HCEC 1CT (cell line): ENCODE data around the gene BRMS1.
"Not testable (repeated sequence)": the region's sequence is repeated elsewhere in the genome, so short reads cannot be mapped to it uniquely, and the experiment has no call there.

ENCODE experiments used
- DNase-seq: peaks from one replicate; pipeline ENCODE4 v3.0.0-alpha.2; 2017

BRMS1 gene

DNA sequence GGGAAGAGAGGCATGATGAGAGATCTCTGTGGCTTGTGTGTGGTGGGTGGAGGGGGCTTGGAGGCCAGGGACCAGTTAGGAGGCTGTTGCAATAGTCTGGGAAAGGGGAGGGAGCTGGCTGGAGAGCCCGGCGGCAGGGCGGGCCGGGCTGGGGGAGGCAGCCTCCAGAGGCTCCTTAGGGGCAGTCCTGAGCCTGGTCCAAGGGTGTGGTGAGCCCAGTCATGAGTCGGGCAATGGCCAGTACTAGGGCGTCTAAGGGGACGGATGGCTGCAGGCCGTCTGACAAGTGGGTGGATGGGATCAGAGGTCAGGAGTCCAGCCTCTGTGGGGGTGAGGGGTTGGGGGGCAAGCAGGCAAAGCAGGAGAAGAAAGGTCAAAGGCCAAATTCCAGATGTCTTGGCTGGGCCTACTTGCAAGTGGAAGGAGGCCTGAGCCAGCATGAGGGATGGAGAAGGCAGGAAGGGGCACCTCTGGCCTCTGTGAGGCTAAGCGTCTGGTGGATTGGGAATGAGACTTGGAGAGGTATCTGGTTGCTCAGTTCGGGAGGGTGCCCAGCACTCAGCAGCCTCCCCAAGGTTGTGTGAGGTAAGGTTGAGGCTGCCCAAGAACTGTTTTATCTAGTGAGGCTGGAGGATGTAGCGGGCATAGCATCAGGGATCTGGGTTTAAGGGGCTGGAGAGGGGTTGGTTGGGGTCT, 22.0 kb downstream of the BRMS1 start:
- DNase-seq: peak; percentile 43

DNA sequence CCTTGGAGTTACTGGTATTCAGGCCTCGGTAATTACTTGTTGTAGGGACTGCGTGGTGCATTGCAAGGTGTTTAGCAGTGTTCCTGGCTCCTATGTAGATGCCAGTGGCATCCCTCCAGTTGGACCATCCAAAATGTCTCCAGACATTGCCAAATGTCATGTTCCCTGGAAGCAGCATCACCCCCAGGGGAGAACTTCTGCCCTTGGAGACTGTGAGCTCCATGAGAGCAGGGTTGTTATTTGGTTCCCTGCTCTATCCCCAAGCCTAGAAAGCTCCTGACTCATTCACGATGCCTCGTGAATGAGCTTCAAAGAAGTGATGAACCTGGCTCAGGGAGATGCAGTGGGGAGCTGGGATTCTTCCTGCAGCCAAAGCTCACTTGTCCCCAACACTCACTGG, 23.3 kb downstream of the BRMS1 start:
- DNase-seq: no peak

DNA sequence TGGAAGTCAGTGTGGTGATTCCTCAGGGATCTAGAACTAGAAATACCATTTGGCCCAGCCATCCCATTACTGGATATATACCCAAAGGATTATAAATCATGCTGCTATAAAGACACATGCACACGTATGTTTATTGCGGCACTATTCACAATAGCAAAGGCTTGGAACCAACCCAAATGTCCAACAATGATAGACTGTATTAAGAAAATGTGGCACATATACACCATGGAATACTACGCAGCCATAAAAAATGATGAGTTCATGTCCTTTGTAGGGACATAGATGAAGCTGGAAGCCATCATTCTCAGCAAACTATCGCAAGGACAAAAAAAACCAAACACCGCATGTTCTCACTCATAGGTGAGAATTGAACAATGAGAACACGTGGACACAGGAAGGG, 24.2 kb downstream of the BRMS1 start:
- DNase-seq: not testable (repeated sequence)

DNA sequence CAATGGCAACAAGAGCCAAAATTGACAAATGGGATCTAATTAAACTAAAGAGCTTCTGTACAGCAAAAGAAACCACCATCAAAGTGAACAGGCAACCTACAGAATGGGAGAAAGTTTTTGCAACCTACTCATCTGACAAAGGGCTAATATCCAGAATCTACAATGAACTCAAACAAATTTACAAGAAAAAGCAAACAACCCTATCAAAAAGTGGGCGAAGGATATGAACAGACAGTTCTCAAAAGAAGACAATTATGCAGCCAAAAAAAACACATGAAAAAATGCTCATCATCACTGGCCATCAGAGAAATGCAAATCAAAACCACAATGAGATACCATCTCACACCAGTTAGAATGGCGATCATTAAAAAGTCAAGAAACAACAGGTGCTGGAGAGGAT, 24.6 kb downstream of the BRMS1 start:
- not testable (repeated sequence) for DNase-seq

DNA sequence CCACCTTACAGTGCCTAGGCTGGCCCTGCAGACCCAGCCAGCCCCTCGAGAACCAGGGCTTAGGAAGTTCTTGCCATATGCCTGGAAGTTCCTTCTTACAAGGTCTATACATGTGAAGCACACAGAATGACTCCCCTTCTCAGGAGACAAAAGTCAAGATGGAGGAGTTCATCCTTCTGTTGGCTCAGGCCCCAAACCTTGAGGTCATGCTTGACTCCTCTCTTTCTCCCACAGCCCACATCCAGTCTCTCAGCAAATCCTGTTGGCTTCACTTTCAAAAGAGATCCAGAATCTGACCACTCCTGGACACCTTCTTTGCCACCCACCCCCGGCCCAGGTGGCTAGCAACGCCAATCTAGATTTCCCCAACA, 26.3 kb downstream of the BRMS1 start:
- no peak for DNase-seq

DNA sequence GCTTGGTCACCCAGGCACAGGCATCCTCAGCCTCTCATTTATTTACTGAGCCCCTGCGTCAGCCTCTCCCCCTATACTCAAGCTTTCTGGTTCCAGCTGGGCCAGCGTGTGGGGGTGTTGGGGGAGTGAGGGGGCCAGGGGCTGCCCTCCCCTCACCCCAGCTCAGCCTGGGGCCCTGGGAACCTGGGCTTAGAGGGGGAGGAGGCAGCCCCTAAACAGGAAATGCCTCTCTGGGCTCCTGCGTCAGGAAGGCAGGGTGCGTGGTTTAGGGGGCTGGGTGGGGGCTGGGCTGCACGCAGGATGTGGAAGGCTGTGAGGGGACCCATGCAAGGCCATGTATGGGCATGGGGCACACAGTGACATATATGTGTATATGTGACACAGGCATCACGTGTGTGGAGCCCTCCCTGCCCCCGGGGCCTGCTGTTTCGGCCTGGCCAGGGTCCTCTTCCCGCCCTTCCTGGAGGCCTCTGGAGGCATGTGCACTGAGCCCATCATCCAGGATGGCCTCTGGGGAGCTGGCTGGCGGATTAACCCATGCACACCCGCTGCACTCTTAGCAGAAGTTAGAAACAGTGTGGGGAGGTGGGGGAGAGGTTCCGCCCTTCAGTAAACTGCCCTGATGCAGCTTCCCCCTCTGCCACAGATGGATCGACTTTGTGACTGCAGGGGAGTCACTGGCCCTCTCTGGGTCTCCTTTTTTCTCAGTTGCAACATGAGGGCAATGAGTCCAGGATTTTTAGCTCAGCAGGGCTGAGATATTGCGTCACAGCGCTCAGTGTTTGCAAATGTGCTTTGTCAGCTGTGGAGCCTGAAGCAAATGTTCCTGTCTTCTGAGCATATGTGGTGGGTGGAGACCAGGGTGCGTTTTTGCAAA, 26.9 kb downstream of the BRMS1 start:
- peak; percentile 90 for DNase-seq

DNA sequence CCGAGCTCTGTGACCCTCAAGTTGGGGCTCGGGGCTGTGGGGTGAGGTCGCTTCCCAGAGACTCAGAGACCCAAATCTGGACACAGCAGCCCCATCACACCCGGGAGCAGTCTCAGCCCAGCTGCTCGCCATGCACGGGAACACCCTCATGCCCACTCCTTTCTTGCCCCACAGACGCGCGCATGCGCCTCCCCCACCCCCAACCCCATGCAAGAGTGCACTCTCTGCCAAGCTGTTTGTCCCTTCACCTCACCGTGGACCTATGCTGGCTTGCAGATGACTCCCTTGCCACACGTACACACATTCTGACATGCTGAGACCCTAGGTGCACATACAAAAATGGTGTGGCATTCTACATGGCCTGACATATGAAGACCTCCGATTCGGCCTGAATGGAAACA, 27.6 kb downstream of the BRMS1 start:
- peak; percentile 60 for DNase-seq

DNA sequence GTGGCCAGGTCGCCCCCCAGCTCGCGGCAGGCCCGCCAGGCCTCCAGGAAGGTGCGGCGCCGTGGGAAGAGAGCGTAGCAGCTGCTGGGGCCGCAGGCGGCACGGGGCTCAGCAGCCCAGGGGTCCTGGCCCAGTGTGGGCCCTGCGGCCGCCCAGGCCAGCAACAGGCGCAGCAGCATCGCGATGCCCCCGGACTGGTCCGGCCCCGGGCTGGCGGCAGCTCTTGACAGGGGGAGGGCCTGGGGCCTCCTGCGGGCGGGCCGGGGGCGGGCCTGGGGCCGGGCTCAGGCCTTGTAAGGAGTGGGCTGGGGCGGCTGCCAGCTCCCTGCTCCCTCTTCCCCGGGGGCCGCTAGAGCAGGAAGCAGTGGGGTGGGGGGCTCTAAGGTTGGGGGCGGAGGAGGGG, 28.1 kb downstream of the BRMS1 start, which contains the start of gene CD248:
CD248 (minus strand) TSS at position 196 of the 403 bp plus-strand sequence; CDS start at position 179, 17 bp downstream.
- peak; percentile 71 for DNase-seq

DNA sequence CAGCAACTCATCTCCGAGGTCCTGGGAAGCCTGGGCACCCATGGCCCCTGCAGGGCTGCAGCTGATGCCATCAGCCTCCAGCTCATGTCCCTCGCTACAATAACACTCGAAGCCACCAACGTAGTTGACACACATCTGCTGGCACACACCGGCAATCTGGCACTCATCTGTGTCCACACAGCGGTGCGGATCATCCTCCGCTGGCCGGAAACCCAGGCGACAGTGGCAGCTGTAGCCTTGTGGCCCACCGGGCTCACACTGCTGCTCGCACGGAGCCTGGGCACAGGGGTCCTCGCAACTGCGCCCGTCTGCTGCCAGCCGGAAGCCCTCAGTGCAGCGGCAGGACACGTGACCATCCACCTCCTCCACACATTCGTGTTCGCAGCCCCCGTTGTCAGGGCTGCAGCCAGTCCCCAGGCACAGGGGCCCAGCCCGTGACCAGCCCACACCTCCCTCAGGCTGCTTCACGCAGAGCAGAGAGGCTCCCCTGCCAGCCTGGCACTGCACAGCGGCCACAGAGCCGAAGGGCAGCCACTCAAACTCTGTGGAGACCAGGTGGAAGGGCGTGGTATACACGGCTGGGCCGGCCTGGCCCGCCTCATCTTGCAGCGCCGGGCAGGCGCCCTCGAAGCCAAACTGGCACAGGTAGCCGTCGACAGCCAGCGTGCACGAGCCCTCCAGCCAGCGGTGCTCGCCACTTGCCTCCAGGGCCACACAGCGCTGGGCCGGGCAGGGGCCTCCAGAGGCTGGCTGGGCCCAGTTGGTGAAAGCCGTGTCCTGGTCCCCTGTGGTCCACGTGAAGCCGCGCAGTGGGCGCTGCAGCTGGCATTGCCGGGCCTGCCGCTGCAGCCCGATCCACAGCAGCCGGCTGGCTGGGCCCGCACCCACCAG, 28.7 kb downstream of the BRMS1 start:
- DNase-seq: peak; percentile 8

DNA sequence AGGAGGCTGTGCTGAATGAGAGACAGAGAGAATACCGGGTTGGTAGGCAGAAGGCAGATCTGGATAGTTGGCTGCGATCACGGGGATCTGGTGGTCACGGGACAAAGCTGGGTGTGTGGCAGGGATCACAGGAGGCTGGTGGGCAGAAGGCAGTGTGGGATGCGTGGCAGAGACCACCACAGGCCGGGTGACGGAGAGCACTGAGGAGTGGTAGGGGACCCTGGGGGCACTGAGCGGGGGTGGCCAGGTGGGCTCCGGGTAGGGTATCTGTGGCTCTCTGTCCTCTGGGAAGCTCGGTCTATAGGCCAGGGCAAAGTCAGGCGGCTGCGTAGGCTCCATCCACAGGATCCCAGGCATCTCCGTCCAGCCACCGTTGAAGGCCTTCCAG, 29.4 kb downstream of the BRMS1 start:
- DNase-seq: no peak

DNA sequence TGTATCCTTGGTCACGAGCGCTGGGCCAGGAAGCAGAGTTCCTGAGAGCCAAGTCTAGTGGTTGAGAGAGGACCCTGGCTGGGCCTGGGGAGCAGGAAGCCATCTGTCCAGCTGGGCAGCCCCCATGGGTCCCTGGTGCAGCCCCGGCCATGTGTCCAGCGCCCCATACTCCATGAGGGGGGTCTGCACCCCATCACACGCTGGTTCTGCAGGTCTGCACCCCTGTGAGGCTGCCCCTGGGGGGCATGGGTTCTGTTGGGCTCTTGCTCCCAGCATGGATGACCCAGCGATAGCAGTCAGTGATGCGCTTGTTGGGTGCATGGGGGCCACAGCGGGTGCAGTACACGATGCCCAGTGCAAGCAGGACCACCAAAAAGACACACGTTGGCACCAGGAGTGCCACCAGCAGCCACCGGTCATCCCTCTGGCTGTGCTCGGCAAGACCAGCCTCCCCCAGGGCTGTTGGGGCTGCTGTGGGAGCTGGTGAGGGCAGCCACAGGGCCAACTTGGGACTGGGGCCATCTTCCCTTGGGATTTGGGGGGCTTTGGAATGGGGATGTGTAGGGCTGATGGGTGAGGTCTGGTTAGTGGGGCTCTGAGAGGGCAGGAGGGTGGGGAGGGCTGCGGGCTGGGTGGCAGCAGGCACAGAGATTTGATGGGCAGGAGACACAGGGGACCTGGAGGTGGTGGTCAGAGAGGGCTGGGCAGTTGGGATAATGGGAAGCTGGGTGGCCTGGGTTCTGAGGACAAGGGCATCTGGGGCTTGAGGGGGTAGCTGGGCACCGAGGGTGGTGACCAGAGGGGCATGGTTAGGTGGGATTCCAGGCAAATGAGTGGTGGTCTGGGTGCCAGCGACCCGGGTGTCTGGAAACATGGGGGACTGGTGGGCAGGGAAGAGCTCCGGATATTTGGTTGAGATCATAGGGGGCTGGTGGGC, 30.1 kb downstream of the BRMS1 start:
- no peak for DNase-seq

DNA sequence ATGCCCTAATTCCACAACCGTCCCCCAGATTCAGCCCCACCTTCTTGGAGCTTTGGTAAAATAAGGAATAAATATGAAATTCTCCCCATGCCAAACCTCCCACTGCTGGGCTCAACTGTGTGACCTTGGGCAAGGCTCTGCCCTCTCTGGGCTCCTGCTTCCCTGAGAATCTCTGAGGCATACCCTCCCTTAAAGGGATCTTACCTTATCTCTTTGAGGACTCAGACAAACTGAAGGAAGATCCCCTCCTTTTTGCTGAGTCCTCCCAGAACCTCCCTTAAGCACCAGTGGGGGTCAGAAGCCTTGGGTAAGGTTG, 30.8 kb downstream of the BRMS1 start:
- no peak for DNase-seq

DNA sequence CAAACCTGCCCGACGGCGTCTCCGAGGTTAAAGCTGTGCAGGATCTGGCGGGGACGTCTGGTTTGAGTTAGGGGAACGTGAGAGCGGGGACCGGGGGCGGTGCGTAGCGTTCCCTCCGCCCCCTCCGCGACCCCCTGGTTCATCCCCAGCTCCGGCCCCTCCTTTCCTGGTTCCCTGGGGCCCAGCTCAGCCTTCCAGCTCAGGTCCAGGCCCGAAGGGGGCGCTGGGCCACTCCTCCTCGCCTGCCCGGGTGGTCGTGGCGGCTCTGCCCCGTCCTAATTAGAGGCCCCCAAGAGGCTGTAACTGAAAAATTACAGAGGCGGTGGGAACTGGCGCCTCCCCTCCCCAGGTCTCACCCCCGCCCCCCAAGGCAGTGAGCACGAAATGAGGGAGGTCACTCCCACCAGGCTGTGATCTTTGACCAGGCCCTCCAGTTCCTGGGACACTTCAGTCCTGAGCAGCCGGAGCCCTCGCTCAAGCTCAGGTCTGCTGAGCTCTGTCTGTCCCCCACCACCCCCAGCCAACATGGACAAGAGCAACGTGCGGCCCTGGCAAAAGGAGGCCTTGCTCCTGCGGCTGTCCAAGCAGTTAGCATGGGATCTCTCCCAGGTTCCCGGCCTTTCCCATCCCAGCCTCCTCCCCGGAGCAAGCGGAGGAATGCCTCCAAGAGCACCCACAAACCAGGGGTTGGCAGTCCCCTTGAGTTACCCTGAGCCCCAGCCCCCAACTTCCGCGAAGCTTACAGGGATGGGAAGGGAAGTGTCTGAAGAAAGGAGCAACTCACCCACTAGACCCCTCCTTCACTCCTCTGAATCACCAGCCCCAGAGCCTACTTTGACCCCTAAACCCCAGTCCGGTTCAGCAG, 31.4 kb downstream of the BRMS1 start:
- peak; percentile 67 for DNase-seq

DNA sequence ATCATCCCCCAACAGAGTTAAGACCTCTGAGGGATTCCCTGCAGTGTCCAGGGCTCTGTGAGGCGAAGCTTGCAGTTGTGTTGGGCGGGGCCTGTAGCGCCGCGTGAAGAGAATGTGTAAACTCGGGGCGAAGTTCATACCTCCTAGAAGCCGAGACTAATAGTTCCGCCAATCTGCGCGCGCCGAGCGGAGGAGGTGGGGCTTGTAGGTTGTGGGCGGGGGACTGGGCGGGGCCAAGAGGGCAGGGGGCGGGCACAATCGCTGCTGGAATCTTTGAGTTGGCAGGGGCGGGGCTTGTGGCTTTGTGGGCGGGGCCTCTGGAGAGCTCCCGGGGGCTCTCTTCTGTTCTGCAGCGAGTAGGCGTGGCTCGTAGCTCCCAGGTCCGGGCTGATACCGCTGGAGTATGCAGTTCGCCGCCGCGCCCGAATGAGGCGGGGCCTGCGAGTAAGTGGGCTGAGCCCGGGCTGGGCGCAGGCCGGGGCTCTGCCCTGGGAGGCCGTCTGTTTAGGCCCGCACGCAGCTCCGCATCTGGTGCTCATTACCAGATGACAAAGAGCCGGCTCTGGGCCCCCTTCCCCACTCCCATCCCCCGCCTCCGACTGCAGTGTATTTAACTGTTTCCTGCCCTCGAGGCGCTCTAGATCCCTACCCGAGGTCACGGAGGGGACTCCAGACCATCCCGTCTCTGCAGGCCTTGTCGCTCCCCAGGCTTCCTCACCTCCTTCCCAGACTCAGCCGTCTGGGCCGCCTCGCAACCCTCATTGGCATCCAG, 32.2 kb downstream of the BRMS1 start:
- DNase-seq: peak; percentile 99

DNA sequence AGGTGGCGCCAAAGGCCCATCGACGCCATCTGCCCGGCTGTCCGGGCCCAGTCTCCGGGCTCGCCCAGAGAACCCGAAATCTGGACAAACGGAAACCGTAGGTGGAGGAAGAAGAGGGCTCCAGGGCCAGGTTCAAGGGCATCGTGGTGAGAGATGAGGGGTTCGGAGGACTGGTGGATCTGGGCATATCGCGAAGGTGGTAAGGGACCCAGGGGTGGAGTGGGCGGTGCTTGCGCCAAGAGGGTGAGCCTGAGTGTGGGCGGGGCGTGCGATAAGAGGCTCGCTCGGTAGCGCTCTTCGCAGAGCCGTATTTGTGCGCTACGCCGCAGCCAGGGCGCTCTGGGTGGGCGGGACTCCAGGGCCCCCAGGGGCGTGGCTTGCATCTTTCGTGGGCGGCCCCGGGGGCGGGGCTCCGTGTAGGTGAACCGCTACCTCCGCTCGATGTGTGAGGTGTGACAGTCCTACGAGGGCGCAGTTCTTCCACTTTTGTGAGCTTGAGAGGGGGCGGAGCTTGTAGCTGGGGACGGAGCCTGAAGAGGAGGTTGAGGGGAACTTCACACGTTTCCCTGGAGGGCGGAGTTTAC, 32.8 kb downstream of the BRMS1 start:
- DNase-seq: peak; percentile 89

DNA sequence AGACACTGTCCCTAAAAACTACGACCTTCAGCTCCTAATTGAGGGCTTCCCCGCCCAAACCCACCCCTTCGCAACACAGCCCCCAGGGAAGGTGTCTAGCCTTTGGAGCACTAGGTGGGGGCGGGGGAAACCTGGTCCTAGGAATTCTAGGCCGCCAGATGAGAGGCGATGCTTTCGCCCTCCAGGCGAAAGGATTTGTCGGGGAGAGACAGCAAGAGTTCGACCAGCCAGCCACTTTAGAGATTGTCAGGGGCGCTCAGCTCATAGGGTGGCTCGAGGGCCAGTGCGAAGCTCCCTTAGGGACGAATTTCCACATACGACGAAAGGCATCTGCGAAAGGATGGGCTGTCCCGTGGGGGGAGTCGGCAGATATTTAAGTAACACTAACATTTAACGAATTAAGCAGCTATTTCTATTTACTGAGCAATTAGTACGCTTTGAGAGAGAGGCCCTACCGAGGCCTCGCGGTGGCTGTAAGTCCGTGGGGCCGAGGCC, 33.4 kb downstream of the BRMS1 start:
- DNase-seq: no peak

DNA sequence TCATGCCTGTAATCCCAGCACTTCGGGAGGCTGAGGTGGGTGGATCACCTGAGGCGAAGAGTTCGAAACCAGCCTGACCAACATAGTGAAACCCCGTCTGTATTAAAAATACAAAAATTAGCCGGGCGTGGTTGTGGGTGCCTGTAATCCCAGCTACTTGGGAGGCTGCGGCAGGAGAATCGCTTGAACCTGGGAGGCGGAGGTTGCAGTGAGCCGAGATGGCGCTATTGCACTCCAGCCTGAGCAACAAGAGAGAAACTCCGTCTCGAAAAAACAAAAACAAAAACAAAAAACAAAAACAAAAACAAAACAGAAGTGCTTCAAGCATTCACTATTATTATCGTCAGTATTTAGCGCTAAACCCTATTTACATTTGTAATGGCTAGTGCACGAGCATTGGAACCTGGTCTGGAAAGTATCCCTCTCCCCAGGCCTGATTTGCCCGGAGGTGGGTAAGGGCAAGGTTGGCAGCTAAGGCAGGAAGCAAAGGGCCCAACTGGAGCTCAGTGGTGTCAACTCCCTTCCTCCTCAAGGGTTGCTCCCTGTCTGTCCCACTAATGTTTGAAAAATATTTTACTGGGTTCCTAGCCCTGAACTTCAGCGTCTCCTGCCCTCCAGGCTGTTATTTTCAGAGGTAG, 34.0 kb downstream of the BRMS1 start:
- DNase-seq: not testable (repeated sequence)

DNA sequence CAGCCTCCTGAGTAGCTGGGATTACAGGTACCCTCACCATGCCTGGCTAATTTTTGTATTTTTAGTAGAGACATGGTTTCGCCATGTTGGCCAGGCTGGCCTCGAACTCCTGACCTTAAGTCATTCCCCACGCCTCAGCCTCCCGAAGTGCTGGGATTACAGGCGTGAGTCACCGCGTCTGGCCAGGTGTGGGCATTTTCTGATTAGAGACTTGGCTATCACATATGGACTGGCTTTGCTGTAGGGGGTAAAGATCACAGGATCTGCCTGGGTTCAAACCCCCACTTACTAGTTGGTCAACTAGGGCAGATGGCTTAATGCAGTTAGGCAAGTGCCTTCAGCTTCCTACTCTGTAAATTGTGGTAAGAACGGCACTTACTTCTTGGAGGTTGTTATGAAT, 34.6 kb downstream of the BRMS1 start:
- DNase-seq: no peak

DNA sequence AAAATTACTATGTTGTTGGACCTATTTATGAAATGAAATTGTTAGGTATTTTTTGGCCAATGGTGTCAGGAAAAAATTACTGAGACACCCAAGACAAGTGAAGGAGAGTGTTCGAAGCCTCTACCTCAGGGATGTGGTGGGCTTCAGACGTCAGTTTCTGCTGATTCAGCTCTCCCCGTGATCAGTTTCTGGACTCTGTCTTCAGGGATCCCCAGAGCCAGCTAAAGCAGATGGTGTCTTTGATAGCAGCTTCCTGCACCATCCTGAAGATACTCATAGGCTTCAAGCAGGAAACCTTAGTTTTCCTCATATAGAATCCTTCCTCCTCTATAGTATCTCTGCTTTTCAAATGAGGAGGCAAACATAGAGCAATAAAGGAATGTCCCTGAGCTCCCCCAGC, 35.4 kb downstream of the BRMS1 start:
- no peak for DNase-seq
